Endothelial cell of umbilical vein (primary cell): Measurements from ENCODE around the gene MAN2C1. TPM values are rescaled to one million over a fixed set of nuclear protein-coding genes. Genes with fewer than 3 reads are reported as not detected.

Source experiments
- BruUV-seq: library from RNA; stranded (reverse); fragments of 400-500 nt; replicated peaks from 2 replicates; lab custom pipeline; 2021; lab: Mats Ljungman, UMichigan
- CTCF ChIA-PET: fragments of 300-600, 350-600 bp; sonication (Branson Sonifier 250); formaldehyde crosslinking; loops from one replicate; lab custom pipeline; 2021; ENCODE audit warnings: antibody characterized with exemption, inconsistent platforms; lab: Charles Lee
- POLR2A ChIA-PET: fragments of 300-600, 350-600 bp; sonication (Branson Sonifier 250); formaldehyde crosslinking; loops from one replicate; lab custom pipeline; 2021; ENCODE audit warnings: antibody characterized with exemption, inconsistent platforms; lab: Charles Lee
- DNase-seq: peaks from one replicate; pipeline ENCODE4 v3.0.0-alpha.2; 2011; ENCODE audit warnings: low read depth, low spot score
- FAIRE-seq: peaks from 2 replicates; lab custom pipeline; 2011; peaks lifted over from hg19 to GRCh38; lab: Jason Lieb, UNC
- H2AFZ ChIP-seq: 2 replicates; pipeline ENCODE4 v1.6.0; 2012; ENCODE audit warnings: low read depth, low read length, control low read depth, inconsistent platforms
- H3K27ac ChIP-seq: 2 replicates; pipeline ENCODE4 v1.5.1; 2011; ENCODE audit warnings: low read depth, mild to moderate bottlenecking, control low read depth, low read length, moderate library complexity; ENCODE audit not compliant: insufficient read depth
- H3K27me3 ChIP-seq, 2 experiments: 2 replicates each; pipeline versions ENCODE4 v1.6.0 to v1.6.1; 2011; ENCODE audit warnings: low read length in 2 of 2, mixed read lengths in 1 of 2; ENCODE audit not compliant: control insufficient read depth in 2 of 2, insufficient read depth in 2 of 2
- H3K36me3 ChIP-seq, 2 experiments: 2 replicates in 1 of 2; 3 replicates in 1 of 2; pipeline ENCODE4 v1.5.1; 2011; ENCODE audit warnings: low read length in 2 of 2, mild to moderate bottlenecking in 1 of 2, moderate library complexity in 1 of 2; ENCODE audit not compliant: control insufficient read depth in 2 of 2, insufficient read depth in 2 of 2; ENCODE audit errors: extremely low read depth in 1 of 2
- H3K4me1 ChIP-seq: 3 replicates; pipeline ENCODE4 v1.5.1; 2011; ENCODE audit warnings: mild to moderate bottlenecking, low read length; ENCODE audit not compliant: control insufficient read depth, insufficient read depth; ENCODE audit errors: extremely low read depth
- H3K4me2 ChIP-seq: 2 replicates; pipeline ENCODE4 v1.6.1; 2011; ENCODE audit warnings: low read length, control low read depth, mixed read lengths; ENCODE audit not compliant: insufficient read depth
- H3K4me3 ChIP-seq, 3 experiments: fragments of 200-600 bp in 1 of 3; sonication (generic), shearing (Covaris generic) in 1 of 3; replicated peaks in 1 of 3; 2 replicates each; pipeline ENCODE4 v1.5.1; 2011 to 2016; ENCODE audit warnings: control low read depth in 3 of 3, low read length in 3 of 3, mild to moderate bottlenecking in 2 of 3, inconsistent platforms in 1 of 3, low read depth in 1 of 3, moderate library complexity in 1 of 3; ENCODE audit not compliant: insufficient read depth in 1 of 3
- H3K79me2 ChIP-seq: 2 replicates; pipeline ENCODE4 v1.6.0; 2012; ENCODE audit warnings: low read length, inconsistent platforms; ENCODE audit not compliant: control insufficient read depth, insufficient read depth
- H3K9ac ChIP-seq: replicated peaks from 2 replicates; pipeline ENCODE3; 2011; ENCODE audit warnings: low read length, control low read depth; ENCODE audit not compliant: insufficient read depth; ENCODE audit errors: extremely low read depth
- H3K9me1 ChIP-seq: replicated peaks from 3 replicates; pipeline ENCODE4 v1.6.0; 2011; ENCODE audit warnings: mild to moderate bottlenecking, low read length; ENCODE audit not compliant: control insufficient read depth, insufficient read depth; ENCODE audit errors: extremely low read depth
- H3K9me3 ChIP-seq: replicated peaks from 2 replicates; pipeline ENCODE4 v1.5.1; 2012; ENCODE audit warnings: low read length, inconsistent platforms; ENCODE audit not compliant: control insufficient read depth, insufficient read depth
- H4K20me1 ChIP-seq: replicated peaks from 2 replicates; pipeline ENCODE3; 2011; ENCODE audit warnings: mild to moderate bottlenecking, low read length; ENCODE audit not compliant: control insufficient read depth, insufficient read depth; ENCODE audit errors: extremely low read depth
- EZH2 ChIP-seq: IDR thresholded peaks from 2 replicates; pipeline ENCODE4 v1.6.1; 2012; ENCODE audit warnings: borderline replicate concordance, low read depth, mild to moderate bottlenecking, moderate library complexity, low read length, inconsistent platforms; ENCODE audit not compliant: severe bottlenecking
- FOS ChIP-seq: IDR thresholded peaks from 2 replicates; pipeline ENCODE4 v1.6.1; 2011; ENCODE audit warnings: mild to moderate bottlenecking, low read length, moderate library complexity, borderline replicate concordance; ENCODE audit not compliant: insufficient read depth
- GATA2 ChIP-seq: IDR thresholded peaks from 2 replicates; pipeline ENCODE4 v1.7.0; 2011; ENCODE audit warnings: low read depth, mild to moderate bottlenecking, moderate library complexity, mixed read lengths, low read length; ENCODE audit not compliant: insufficient read length, insufficient read depth
- JUN ChIP-seq: IDR thresholded peaks from 2 replicates; pipeline ENCODE4 v1.6.1; 2011; ENCODE audit warnings: borderline replicate concordance, low read depth; ENCODE audit not compliant: insufficient read length, insufficient read depth
- MYC ChIP-seq: IDR thresholded peaks from one replicate; pipeline ENCODE4 v1.6.1; 2011; ENCODE audit warnings: mild to moderate bottlenecking, low read depth, low read length
- POLR2A ChIP-seq: IDR thresholded peaks from 2 replicates; pipeline ENCODE4 v1.6.1; 2012; ENCODE audit warnings: low read depth, mild to moderate bottlenecking, control low read depth, low read length
- POLR2AphosphoS5 ChIP-seq: IDR thresholded peaks from 2 replicates; pipeline ENCODE4 v1.6.1; 2012; ENCODE audit warnings: low read depth, mild to moderate bottlenecking, control low read depth, low read length, moderate library complexity; ENCODE audit not compliant: insufficient read depth
- dilution Hi-C: fragments of 300-500 bp; cut with MboI; formaldehyde crosslinking; loops from one replicate; pipeline ENCODE4 v1.15.0; 2019; ENCODE audit warnings: low sequenced_read_pairs; ENCODE audit not compliant: extremely low pct_ligation_motif_present
- intact Hi-C: fragments of 100-400 bp; cut with micrococcal nuclease; formaldehyde crosslinking; loops from one replicate; pipeline ENCODE4 v1.10.0; 2022
- polyA plus RNA-seq, 4 experiments: library from polyadenylated mRNA; depleted of rRNA in 3 of 4; stranded (reverse) in 3 of 4; unstranded in 1 of 4; fragments of >200 nt; gene quantifications; 2 replicates each; pipeline versions ENCODE4 v1.2.1 to v1.2.3, GENCODE V29; 2011 to 2012; ENCODE audit warnings: missing spikeins in 1 of 4
- total RNA-seq: library from RNA; stranded (reverse); gene quantifications from 2 replicates; pipeline ENCODE4 v1.2.3, GENCODE V29; 2021
- TF ChIP-seq, protein P1 (sequence below), 2 donors: IDR thresholded peaks; 1 replicate in 1 of 2; 2 replicates in 1 of 2; pipeline ENCODE4 v1.5.1; 2011; ENCODE audit warnings: low read length in 2 of 2, mild to moderate bottlenecking in 2 of 2, moderate library complexity in 2 of 2, control low read depth in 1 of 2, inconsistent platforms in 1 of 2, low read depth in 1 of 2; ENCODE audit not compliant: insufficient read depth in 1 of 2; ENCODE audit errors: extremely low read depth in 1 of 2
- TF ChIP-seq, protein P2 (sequence below): IDR thresholded peaks from 2 replicates; pipeline ENCODE4 v1.6.1; 2011; ENCODE audit not compliant: insufficient read depth, insufficient read length

Gene MAN2C1
- total and polyA plus RNA-seq, 2 donors (not counting 3 experiments of a cell fraction or from before 2014, with no cell fraction given), result 198 to 248 TPM

DNA sequence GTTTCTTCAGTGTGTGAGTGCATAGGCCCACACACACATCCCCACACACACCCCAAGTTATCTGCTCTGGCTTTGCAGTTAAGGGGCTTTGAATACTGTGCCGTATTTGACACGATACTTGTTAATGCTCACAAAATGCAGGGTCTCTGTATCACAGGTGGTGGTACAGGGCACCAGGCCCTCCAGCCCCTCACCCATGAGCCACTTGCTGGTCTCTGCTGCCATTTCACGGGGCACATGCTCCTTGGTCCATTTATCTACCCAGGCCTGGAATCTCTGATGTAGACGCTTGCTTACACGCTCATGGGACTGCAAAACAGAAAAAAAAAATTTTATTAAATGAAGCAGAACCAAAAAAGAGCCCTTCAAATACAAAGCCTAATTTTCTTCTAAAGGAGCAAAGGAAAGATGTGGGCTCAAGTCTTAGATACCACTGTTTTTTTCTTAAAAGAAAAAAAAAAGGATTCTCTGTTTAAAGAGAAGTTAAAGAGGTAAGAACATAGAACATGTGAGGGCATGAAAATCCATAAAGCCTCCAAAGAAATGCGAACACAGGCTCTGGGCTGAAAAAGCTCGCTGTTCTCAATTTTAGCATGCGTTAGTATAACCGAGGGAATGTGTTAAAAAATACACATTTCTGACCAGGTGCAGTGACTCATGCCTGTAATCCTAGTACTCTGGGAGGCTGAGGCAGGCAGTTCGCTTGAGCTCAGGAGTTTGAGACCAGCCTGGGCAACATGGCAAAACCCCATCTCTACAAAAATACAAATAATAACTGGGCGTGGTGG lies 3.7 kb upstream of the MAN2C1 start:
- H3K9me1 ChIP-seq, result no peaks in the 10 kb centered on the region
- ChIA-PET POLR2A (interaction anchor here (0.7 kb wide), 1 partner anchor 80 kb away, joined by 4 read pairs; the partner anchor contains the start of gene SIN3A), CTCF (interaction anchor here (0.5 to 1.3 kb wide), 2 partner anchors 8 to 495 kb away, joined by 3 read pairs; no protein-coding TSS in a partner anchor)
- no peak overlapping the region for H3K9ac ChIP-seq
- no peak overlapping the region for H3K4me3 ChIP-seq
- peaks cover 18 to 26% of the 10 kb centered on the region in 2 experiments for H3K36me3 ChIP-seq
- no peaks in the 10 kb centered on the region for H3K27me3 ChIP-seq
- FAIRE-seq, result no peak
- DNase-seq, result no peak
- intact Hi-C loops (no loop called here), dilution Hi-C loops (no loop called here)
- no peaks in the 10 kb centered on the region for H3K9me3 ChIP-seq
- no peaks in the 10 kb centered on the region for H4K20me1 ChIP-seq
- peaks cover 9% of the 10 kb centered on the region for H3K79me2 ChIP-seq
- peaks cover 15% of the 10 kb centered on the region for H3K4me1 ChIP-seq
- no peak overlapping the region for H3K27ac ChIP-seq
- BruUV-seq, result no TSS peak
- TF ChIP-seq POLR2AphosphoS5, result no peak
- TF ChIP-seq EZH2, result no peak
- TF ChIP-seq, protein P1, sequence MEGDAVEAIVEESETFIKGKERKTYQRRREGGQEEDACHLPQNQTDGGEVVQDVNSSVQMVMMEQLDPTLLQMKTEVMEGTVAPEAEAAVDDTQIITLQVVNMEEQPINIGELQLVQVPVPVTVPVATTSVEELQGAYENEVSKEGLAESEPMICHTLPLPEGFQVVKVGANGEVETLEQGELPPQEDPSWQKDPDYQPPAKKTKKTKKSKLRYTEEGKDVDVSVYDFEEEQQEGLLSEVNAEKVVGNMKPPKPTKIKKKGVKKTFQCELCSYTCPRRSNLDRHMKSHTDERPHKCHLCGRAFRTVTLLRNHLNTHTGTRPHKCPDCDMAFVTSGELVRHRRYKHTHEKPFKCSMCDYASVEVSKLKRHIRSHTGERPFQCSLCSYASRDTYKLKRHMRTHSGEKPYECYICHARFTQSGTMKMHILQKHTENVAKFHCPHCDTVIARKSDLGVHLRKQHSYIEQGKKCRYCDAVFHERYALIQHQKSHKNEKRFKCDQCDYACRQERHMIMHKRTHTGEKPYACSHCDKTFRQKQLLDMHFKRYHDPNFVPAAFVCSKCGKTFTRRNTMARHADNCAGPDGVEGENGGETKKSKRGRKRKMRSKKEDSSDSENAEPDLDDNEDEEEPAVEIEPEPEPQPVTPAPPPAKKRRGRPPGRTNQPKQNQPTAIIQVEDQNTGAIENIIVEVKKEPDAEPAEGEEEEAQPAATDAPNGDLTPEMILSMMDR (IDR thresholded peaks at IDR 0.05; ENCODE audit: extremely low read depth in 1 of 2, insufficient read depth in 1 of 2, low read depth in 1 of 2, low read length in 2 of 2), result no peak
- TF ChIP-seq MYC, result no peak
- no peak for TF ChIP-seq GATA2
- TF ChIP-seq POLR2A, result no peak
- TF ChIP-seq JUN, result no peak
- TF ChIP-seq FOS, result no peak
- TF ChIP-seq, protein P2, sequence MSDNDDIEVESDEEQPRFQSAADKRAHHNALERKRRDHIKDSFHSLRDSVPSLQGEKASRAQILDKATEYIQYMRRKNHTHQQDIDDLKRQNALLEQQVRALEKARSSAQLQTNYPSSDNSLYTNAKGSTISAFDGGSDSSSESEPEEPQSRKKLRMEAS, result no peak
- no peak overlapping the region for H2AFZ ChIP-seq
- no peak overlapping the region for H3K4me2 ChIP-seq
